IMR-90 (cell line): ENCODE results near the gene C2orf74. TPM values are rescaled to one million over a fixed set of nuclear protein-coding genes. Genes with fewer than 3 reads are reported as not detected.

ENCODE experiments used
- ATAC-seq: fragments of 200-7000 bp; cut with Tn5 transposase; 2 replicates; pipeline ENCODE4 v1.9.1; 2020; ENCODE audit warnings: low read depth, mild to moderate bottlenecking, moderate library complexity
- BruUV-seq: library from RNA; stranded (reverse); fragments of 400-500 nt; replicated peaks from 2 replicates; lab custom pipeline; 2021; lab: Mats Ljungman, UMichigan
- CTCF ChIA-PET: fragments of 300-600 bp; formaldehyde crosslinking; extraction: SDS; loops from one replicate; lab custom pipeline; 2021; ENCODE audit warnings: antibody characterized with exemption; lab: Yijun Ruan, JAX
- POLR2A ChIA-PET: fragments of 300-600 bp; sonication (Branson Sonifier 250); formaldehyde crosslinking; loops from one replicate; lab custom pipeline; 2022; ENCODE audit warnings: antibody characterized with exemption; ENCODE audit not compliant: unreplicated experiment; lab: Charles Lee
- DNase-seq: peaks from one replicate; pipeline ENCODE4 v3.0.0; 2013
- H2AFZ ChIP-seq: replicated peaks from 2 replicates; pipeline ENCODE3; 2013; ENCODE audit warnings: low read length, mild to moderate bottlenecking; ENCODE audit not compliant: poor library complexity
- H2AK5ac ChIP-seq: 2 replicates; pipeline ENCODE4 v1.6.1; 2013; ENCODE audit warnings: low read depth, low read length, inconsistent platforms
- H2AK9ac ChIP-seq: replicated peaks from 2 replicates; pipeline ENCODE3; 2013; ENCODE audit warnings: mild to moderate bottlenecking, low read depth, low read length, moderate library complexity; ENCODE audit not compliant: poor library complexity
- H2BK120ac ChIP-seq: 2 replicates; pipeline ENCODE4 v1.6.1; 2013; ENCODE audit warnings: low read depth, low read length, inconsistent platforms
- H2BK15ac ChIP-seq: 3 replicates; pipeline ENCODE4 v1.6.1; 2013; ENCODE audit warnings: low read depth, low read length, inconsistent platforms
- H2BK20ac ChIP-seq: 2 replicates; pipeline ENCODE4 v1.6.1; 2013; ENCODE audit warnings: low read depth, mild to moderate bottlenecking, inconsistent platforms, low read length, moderate library complexity
- H2BK5ac ChIP-seq: 2 replicates; pipeline ENCODE4 v1.6.1; 2013; ENCODE audit warnings: mild to moderate bottlenecking, low read depth, low read length, inconsistent platforms; ENCODE audit not compliant: poor library complexity, severe bottlenecking
- H3K14ac ChIP-seq: replicated peaks from 2 replicates; pipeline ENCODE4 v1.6.1; 2013; ENCODE audit warnings: low read depth, low read length, inconsistent platforms
- H3K18ac ChIP-seq: 2 replicates; pipeline ENCODE4 v1.6.1; 2013; ENCODE audit warnings: low read depth, low read length, control low read depth
- H3K23ac ChIP-seq: 2 replicates; pipeline ENCODE4 v1.6.1; 2013; ENCODE audit warnings: low read depth, low read length, inconsistent platforms
- H3K27ac ChIP-seq: 2 replicates; pipeline ENCODE4 v1.5.1; 2013; ENCODE audit warnings: mild to moderate bottlenecking, control low read depth, low read length; ENCODE audit not compliant: insufficient read depth
- H3K27me3 ChIP-seq: 2 replicates; pipeline ENCODE4 v1.6.1; 2013; ENCODE audit warnings: low read length; ENCODE audit not compliant: control insufficient read depth, insufficient read depth
- H3K36me3 ChIP-seq: 2 replicates; pipeline ENCODE4 v1.6.1; 2013; ENCODE audit warnings: low read length, mixed read lengths; ENCODE audit not compliant: control insufficient read depth, insufficient read depth
- H3K4ac ChIP-seq: 2 replicates; pipeline ENCODE4 v1.6.1; 2013; ENCODE audit warnings: low read depth, low read length, inconsistent platforms
- H3K4me1 ChIP-seq: 2 replicates; pipeline ENCODE4 v1.6.1; 2013; ENCODE audit warnings: low read length, mixed read lengths; ENCODE audit not compliant: control insufficient read depth, insufficient read depth
- H3K4me2 ChIP-seq: 2 replicates; pipeline ENCODE4 v1.6.1; 2013; ENCODE audit warnings: low read depth, mild to moderate bottlenecking, control low read depth, low read length, moderate library complexity
- H3K4me3 ChIP-seq: 2 replicates; pipeline ENCODE4 v1.5.1; 2013; ENCODE audit warnings: low read depth, mild to moderate bottlenecking, control low read depth, low read length, moderate library complexity; ENCODE audit not compliant: insufficient read depth
- H3K56ac ChIP-seq: 2 replicates; pipeline ENCODE4 v1.6.1; 2013; ENCODE audit warnings: low read length, inconsistent platforms; ENCODE audit not compliant: insufficient read depth; ENCODE audit errors: extremely low read depth
- H3K79me1 ChIP-seq, 2 experiments: 2 replicates each; pipeline ENCODE4 v1.6.1; 2013; ENCODE audit warnings: low read length in 2 of 2, inconsistent platforms in 1 of 2, low read depth in 1 of 2
- H3K9ac ChIP-seq: 2 replicates; pipeline ENCODE4 v1.6.1; 2013; ENCODE audit warnings: low read depth, low read length, control low read depth
- H3K9me1 ChIP-seq: 2 replicates; pipeline ENCODE4 v1.6.1; 2013; ENCODE audit warnings: low read length, inconsistent platforms; ENCODE audit not compliant: insufficient read depth
- H3K9me3 ChIP-seq: 2 replicates; pipeline ENCODE4 v1.6.1; 2013; ENCODE audit warnings: low read length; ENCODE audit not compliant: control insufficient read depth, insufficient read depth
- H4K20me1 ChIP-seq: 2 replicates; pipeline ENCODE4 v1.6.1; 2013; ENCODE audit warnings: low read length, inconsistent platforms; ENCODE audit not compliant: insufficient read depth
- H4K5ac ChIP-seq: 2 replicates; pipeline ENCODE4 v1.6.1; 2013; ENCODE audit warnings: mild to moderate bottlenecking, low read depth, low read length, control low read depth
- H4K8ac ChIP-seq, 2 experiments: 2 replicates each; pipeline ENCODE4 v1.6.1; 2013; ENCODE audit warnings: low read depth in 2 of 2, low read length in 2 of 2, control low read depth in 1 of 2, inconsistent platforms in 1 of 2
- H4K91ac ChIP-seq: 2 replicates; pipeline ENCODE4 v1.6.1; 2013; ENCODE audit warnings: low read depth, low read length, inconsistent platforms; ENCODE audit not compliant: insufficient read depth
- BHLHE40 ChIP-seq: fragments of 150-350 bp; IDR thresholded peaks from 2 replicates; pipeline ENCODE4 v1.6.1; 2016; ENCODE audit warnings: mild to moderate bottlenecking, low read depth, low read length
- FOS ChIP-seq: fragments of 150-350 bp; IDR thresholded peaks from 2 replicates; pipeline ENCODE4 v1.6.1; 2016; ENCODE audit warnings: low read depth, low read length
- MAZ ChIP-seq: IDR thresholded peaks from 2 replicates; pipeline ENCODE4 v1.6.1; 2012; ENCODE audit warnings: low read depth, mild to moderate bottlenecking, low read length, improper control_type of control experiment, moderate library complexity, borderline replicate concordance
- MXI1 ChIP-seq: IDR thresholded peaks from 2 replicates; pipeline ENCODE4 v1.6.1; 2012; ENCODE audit warnings: low read depth, mild to moderate bottlenecking, low read length, moderate library complexity, borderline replicate concordance
- NFE2L2 ChIP-seq: fragments of 150-350 bp; IDR thresholded peaks from 2 replicates; pipeline ENCODE4 v1.6.1; 2016; ENCODE audit warnings: low read depth, mild to moderate bottlenecking, low read length
- RAD21 ChIP-seq: IDR thresholded peaks from 2 replicates; pipeline ENCODE4 v1.6.1; 2012; ENCODE audit warnings: low read length, improper control_type of control experiment
- SMC3 ChIP-seq: fragments of 150-350 bp; IDR thresholded peaks from 2 replicates; pipeline ENCODE4 v1.6.1; 2016; ENCODE audit warnings: low read depth, mild to moderate bottlenecking, antibody characterized with exemption, low read length, moderate library complexity
- WGBS, 2 experiments: methylation state at CpG; one replicate each; pipeline versions ENCODE4 v1.1.5 to v1.1.7; 2013; ENCODE audit warnings: missing lambda C conversion rate in 2 of 2; ENCODE audit not compliant: insufficient read length in 1 of 2; ENCODE audit errors: extremely low coverage in 2 of 2; 5-methylcytosine and 5-hydroxymethylcytosine counted together
- dilution Hi-C: fragments of 300-500 bp; cut with HindIII; formaldehyde crosslinking; loops from one replicate; pipeline ENCODE4 v1.14.3; 2018; ENCODE audit warnings: low sequenced_read_pairs; ENCODE audit not compliant: unreplicated experiment
- in situ Hi-C: fragments of 300-500 bp; cut with MboI; formaldehyde crosslinking; loops from 3 replicates; pipeline ENCODE4 v1.14.3; 2019; ENCODE audit warnings: low sequenced_read_pairs, inconsistent platforms, mixed read lengths
- intact Hi-C: fragments of 100-400 bp; cut with micrococcal nuclease; formaldehyde crosslinking; loops from 2 replicates; pipeline ENCODE4 v1.10.0; 2022
- polyA plus RNA-seq, 3 experiments: library from polyadenylated mRNA; depleted of rRNA; stranded (reverse); fragments of >200 nt; gene quantifications; 2 replicates each; pipeline ENCODE4 v1.2.3, GENCODE V29; 2012; ENCODE audit warnings: low replicate concordance in 1 of 3
- total RNA-seq: library from RNA; depleted of rRNA; stranded (reverse); fragments of >200 nt; gene quantifications from 2 replicates; pipeline ENCODE4 v1.2.3, GENCODE V29; 2012
- TF ChIP-seq, protein P1 (sequence below): conservative IDR thresholded peaks from 2 replicates; pipeline ENCODE4 v1.5.1; 2012; ENCODE audit warnings: mild to moderate bottlenecking, low read depth, low read length, improper control_type of control experiment
- TF ChIP-seq, protein P2 (sequence below): fragments of 150-350 bp; IDR thresholded peaks from 2 replicates; pipeline ENCODE4 v1.6.1; 2016; ENCODE audit warnings: low read depth, mild to moderate bottlenecking, low read length, moderate library complexity, borderline replicate concordance

C2orf74 gene
- total and polyA plus RNA-seq, 2 of the 4 experiments (the other 2 are of a cell fraction): 8.4 to 21.9 TPM

DNA sequence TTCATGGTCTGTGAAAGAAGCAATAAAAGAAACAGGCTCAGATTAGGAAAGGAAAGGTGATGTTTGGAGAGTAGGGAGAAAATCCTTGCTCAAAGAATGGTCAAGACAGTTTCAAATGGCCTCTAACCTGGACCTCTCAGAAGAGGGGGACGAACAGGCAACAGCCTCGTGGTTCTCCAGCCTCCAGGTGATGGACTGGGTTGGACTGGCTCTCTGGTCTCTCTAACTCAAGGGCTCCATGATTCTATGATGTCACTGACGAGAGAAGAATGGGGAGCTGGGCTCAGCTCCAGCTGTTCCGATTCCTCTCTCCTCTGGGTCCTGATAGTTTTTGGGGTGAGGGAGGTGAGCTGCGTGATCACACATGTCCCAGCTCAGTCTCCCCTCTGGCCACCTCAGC is at the start of gene C2orf74 (continued):
- TF ChIP-seq, protein P1, sequence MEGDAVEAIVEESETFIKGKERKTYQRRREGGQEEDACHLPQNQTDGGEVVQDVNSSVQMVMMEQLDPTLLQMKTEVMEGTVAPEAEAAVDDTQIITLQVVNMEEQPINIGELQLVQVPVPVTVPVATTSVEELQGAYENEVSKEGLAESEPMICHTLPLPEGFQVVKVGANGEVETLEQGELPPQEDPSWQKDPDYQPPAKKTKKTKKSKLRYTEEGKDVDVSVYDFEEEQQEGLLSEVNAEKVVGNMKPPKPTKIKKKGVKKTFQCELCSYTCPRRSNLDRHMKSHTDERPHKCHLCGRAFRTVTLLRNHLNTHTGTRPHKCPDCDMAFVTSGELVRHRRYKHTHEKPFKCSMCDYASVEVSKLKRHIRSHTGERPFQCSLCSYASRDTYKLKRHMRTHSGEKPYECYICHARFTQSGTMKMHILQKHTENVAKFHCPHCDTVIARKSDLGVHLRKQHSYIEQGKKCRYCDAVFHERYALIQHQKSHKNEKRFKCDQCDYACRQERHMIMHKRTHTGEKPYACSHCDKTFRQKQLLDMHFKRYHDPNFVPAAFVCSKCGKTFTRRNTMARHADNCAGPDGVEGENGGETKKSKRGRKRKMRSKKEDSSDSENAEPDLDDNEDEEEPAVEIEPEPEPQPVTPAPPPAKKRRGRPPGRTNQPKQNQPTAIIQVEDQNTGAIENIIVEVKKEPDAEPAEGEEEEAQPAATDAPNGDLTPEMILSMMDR: no peak

DNA sequence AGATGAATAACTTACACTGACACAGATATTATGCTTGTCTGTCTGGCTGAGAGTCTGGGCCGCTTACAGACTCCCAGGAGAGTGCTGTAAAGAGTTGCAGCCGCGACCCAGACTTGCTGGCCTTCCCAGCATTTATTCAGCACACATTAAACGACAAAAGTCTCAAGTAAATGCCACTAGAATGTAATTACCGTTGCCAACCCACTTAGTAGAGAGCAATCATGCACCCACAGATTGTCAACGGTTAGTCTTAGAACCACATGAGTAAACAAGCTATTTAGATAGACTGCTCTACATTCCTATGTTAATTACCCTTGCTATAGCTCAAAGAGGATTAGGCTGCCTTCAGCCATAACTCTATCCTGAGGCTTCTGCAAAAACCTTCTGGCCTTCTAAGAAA is 47.8 kb upstream of the C2orf74 start:
- Histone ChIP-seq H3K14ac (no peak overlapping the region), H2AK5ac (no peak overlapping the region), H4K8ac (no peak overlapping the region), H3K56ac (no peak overlapping the region), H3K36me3 (peaks cover 3% of the 10 kb centered on the region; the same call in 1 of the 2 replicates), H3K4me2 (no peak overlapping the region), H4K5ac (no peak overlapping the region), H3K23ac (no peak overlapping the region), H2AK9ac (no peak overlapping the region), H3K4ac (no peak overlapping the region), H2BK5ac (no peak overlapping the region), H2BK15ac (no peak overlapping the region), H3K4me1 (no peaks in the 10 kb centered on the region), H3K27ac (no peak overlapping the region), H3K9me3 (no peaks in the 10 kb centered on the region), H2BK120ac (no peak overlapping the region), H3K9ac (no peak overlapping the region), H3K9me1 (no peaks in the 10 kb centered on the region), H3K27me3 (no peaks in the 10 kb centered on the region), H3K4me3 (no peak overlapping the region), H4K20me1 (no peaks in the 10 kb centered on the region), H2BK20ac (no peak overlapping the region), H3K79me1 (no peaks in the 10 kb centered on the region), H3K18ac (no peak overlapping the region), H2AFZ (no peak overlapping the region), H4K91ac (no peak overlapping the region)
- BruUV-seq: no TSS peak
- CTCF ChIA-PET: no interaction called here
- 84% methylated on average over 6 of the region's 6 CpGs; no CpG with 5 or more reads in 1 of the 2 experiments for WGBS, 2 experiments
- dilution Hi-C loops: no loop called here
- TF ChIP-seq SMC3 (no peak), MXI1 (no peak), MAZ (no peak), BHLHE40 (no peak), FOS (no peak), RAD21 (no peak), NFE2L2 (no peak)
- TF ChIP-seq, protein P2, sequence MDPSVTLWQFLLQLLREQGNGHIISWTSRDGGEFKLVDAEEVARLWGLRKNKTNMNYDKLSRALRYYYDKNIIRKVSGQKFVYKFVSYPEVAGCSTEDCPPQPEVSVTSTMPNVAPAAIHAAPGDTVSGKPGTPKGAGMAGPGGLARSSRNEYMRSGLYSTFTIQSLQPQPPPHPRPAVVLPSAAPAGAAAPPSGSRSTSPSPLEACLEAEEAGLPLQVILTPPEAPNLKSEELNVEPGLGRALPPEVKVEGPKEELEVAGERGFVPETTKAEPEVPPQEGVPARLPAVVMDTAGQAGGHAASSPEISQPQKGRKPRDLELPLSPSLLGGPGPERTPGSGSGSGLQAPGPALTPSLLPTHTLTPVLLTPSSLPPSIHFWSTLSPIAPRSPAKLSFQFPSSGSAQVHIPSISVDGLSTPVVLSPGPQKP: no peak
- POLR2A ChIA-PET: no interaction called here
- ATAC-seq: no peak
- intact Hi-C loops: no loop called here
- DNase-seq: no peak
- in situ Hi-C loops: no loop called here
